ENCODE data around the gene RASSF8.

GRCh38 chr12:26032290-26032689 lies 73.8 kb downstream of the RASSF8 start:
- TF ChIP-seq EZH2phosphoT487 (conservative IDR thresholded peaks at IDR 0.05; ENCODE audit: low read length) (no peak), CTCF (IDR thresholded peaks at IDR 0.05; ENCODE audit: insufficient read depth, low read length, poor library complexity, severe bottlenecking) (no peak)

All from SU-DHL-6 (cell line).